Measurements from ENCODE around the gene ABCB11. TPM values are rescaled to one million over a fixed set of nuclear protein-coding genes. Genes with fewer than 3 reads are reported as not detected.

The ABCB11 gene
- total RNA-seq, 1 experiment from 2014 or later = 0.12 TPM

GRCh38 chr2:168971261-168971660, 59.9 kb downstream of the ABCB11 start (continued):
- TF ChIP-seq TCF7L2 (IDR thresholded peaks at IDR 0.05; ENCODE audit: borderline replicate concordance, extremely low read depth, insufficient read depth, insufficient read length) (no peak), EGR1 (IDR thresholded peaks at IDR 0.05; ENCODE audit: low read depth) (no peak), YY1 (IDR thresholded peaks at IDR 0.05; ENCODE audit: extremely low read depth, insufficient replicate concordance, low read depth, low read length) (no peak), ELF1 (IDR thresholded peaks at IDR 0.05; ENCODE audit: borderline replicate concordance, low read depth) (no peak), REST (IDR thresholded peaks at IDR 0.05; ENCODE audit: low read depth) (no peak), ATF3 (IDR thresholded peaks at IDR 0.05) (no peak), EZH2 (IDR thresholded peaks at IDR 0.05) (no peak), RAD21 (IDR thresholded peaks at IDR 0.05; ENCODE audit: low read depth) (no peak), EZH2phosphoT487 (IDR thresholded peaks at IDR 0.05; ENCODE audit: borderline replicate concordance) (no peak), MAX (IDR thresholded peaks at IDR 0.05) (no peak)

- H3K4me3 ChIP-seq (replicated peaks in 1 of 2; ENCODE audit: low read depth in 1 of 2, low read length in 2 of 2) = no peak overlapping the region
- H3K36me3 ChIP-seq (ENCODE audit: control insufficient read depth in 1 of 2, insufficient read depth in 2 of 2, low read length in 2 of 2) = no peaks in the 10 kb centered on the region
- H3K79me2 ChIP-seq (ENCODE audit: insufficient read depth, low read length) = no peaks in the 10 kb centered on the region
- ChIA-PET RAD21 (ENCODE audit: low non-redundant PET in 1 of 2, low total read pairs in 2 of 2, uncharacterized antibody in 2 of 2, unreplicated experiment in 2 of 2) (no interaction called here), POLR2A (no interaction called here), CTCF (interaction anchor here (1.6 kb wide), 1 partner anchor 13 kb away, joined by 3 read pairs; no protein-coding TSS in a partner anchor)
- H3K9ac ChIP-seq (ENCODE audit: low read length) = no peak overlapping the region
- no peaks in the 10 kb centered on the region for H3K4me1 ChIP-seq (ENCODE audit: control insufficient read depth in 1 of 2, insufficient read depth in 2 of 2, low read length in 2 of 2)
- no peaks in the 10 kb centered on the region for H3K9me3 ChIP-seq (ENCODE audit: control insufficient read depth in 1 of 2, insufficient read depth in 1 of 2, low read depth in 1 of 2, low read length in 2 of 2)
- intact Hi-C loops (cut with micrococcal nuclease) = no loop called here
- no peak overlapping the region for H2AFZ ChIP-seq (ENCODE audit: low read depth, low read length, poor library complexity, severe bottlenecking)
- no peaks in the 10 kb centered on the region for H3K27me3 ChIP-seq (ENCODE audit: insufficient read depth, low read length)
- H3K4me2 ChIP-seq (ENCODE audit: low read length) = no peak overlapping the region
- DNase-seq (ENCODE audit: low read depth, low spot score) = no peak
- no peaks in the 10 kb centered on the region for H3K9me2 ChIP-seq (ENCODE audit: insufficient read depth)
- no peaks in the 10 kb centered on the region for H4K20me1 ChIP-seq (ENCODE audit: insufficient read depth)
- no peak for ATAC-seq
- no TSS peak for BruUV-seq (replicated peaks)
- no peak for TF ChIP-seq ZNF274 (IDR thresholded peaks at IDR 0.05; ENCODE audit: low read depth, low read length)
- TF ChIP-seq ATF3 (IDR thresholded peaks at IDR 0.05) = no peak
- no peak for TF ChIP-seq SRF (IDR thresholded peaks at IDR 0.05; ENCODE audit: low read depth)
- no peak overlapping the region for H3K27ac ChIP-seq (ENCODE audit: low read depth, low read length)
These were observed 60.4 kb downstream of the ABCB11 start for GRCh38 chr2:168970711-168971233.

All from HCT116 (cell line).